ENCODE data around the gene TLE6. TPM values are rescaled to one million over a fixed set of nuclear protein-coding genes. Genes with fewer than 3 reads are reported as not detected.

The TLE6 gene
- total and polyA plus RNA-seq, 2 of the 13 experiments (the other 11 are each of a cell fraction or from before 2014, with no cell fraction given), result 0.24 to 5.5 TPM

DNA sequence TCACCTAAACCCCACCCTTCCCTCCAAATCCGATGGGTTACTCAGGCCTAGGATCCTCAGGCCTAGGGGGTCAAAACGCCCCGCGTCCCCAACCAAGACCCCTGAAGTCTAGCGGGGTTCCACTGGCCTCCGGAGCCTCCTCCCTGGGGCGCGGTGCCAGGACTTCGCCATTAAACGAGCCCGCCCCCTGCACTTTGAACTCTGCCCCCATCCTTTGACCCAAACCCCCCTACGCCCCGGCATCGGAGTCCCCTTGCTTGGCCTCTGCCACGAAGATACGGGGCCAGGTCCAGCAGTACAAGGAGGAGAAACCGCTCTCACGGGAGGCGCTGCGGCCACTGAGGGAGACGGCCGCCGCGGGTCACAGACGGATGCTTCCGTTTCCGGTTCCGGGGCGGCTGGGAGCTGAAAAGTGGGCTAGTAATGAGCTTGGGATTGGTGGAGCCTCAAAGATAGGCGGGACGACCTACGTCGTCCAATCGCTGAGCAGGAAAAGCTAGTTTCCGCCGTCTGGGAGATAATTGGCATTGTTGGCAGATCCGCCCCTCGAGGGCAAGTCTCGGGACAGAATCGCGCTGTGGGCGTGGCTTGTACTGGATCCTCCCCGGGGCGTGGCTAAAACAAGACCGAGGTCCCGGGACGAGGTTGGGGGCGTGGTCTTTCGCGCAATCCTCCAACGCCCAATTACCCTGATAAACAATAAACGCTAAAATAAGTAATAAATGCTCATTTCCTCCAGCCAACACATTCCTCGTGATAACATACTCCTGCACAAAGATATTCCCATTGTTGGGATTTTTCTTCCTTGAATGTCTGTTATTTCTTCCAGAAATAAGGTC, 26.9 kb upstream of the TLE6 start (continued):
- TF ChIP-seq, protein P1, sequence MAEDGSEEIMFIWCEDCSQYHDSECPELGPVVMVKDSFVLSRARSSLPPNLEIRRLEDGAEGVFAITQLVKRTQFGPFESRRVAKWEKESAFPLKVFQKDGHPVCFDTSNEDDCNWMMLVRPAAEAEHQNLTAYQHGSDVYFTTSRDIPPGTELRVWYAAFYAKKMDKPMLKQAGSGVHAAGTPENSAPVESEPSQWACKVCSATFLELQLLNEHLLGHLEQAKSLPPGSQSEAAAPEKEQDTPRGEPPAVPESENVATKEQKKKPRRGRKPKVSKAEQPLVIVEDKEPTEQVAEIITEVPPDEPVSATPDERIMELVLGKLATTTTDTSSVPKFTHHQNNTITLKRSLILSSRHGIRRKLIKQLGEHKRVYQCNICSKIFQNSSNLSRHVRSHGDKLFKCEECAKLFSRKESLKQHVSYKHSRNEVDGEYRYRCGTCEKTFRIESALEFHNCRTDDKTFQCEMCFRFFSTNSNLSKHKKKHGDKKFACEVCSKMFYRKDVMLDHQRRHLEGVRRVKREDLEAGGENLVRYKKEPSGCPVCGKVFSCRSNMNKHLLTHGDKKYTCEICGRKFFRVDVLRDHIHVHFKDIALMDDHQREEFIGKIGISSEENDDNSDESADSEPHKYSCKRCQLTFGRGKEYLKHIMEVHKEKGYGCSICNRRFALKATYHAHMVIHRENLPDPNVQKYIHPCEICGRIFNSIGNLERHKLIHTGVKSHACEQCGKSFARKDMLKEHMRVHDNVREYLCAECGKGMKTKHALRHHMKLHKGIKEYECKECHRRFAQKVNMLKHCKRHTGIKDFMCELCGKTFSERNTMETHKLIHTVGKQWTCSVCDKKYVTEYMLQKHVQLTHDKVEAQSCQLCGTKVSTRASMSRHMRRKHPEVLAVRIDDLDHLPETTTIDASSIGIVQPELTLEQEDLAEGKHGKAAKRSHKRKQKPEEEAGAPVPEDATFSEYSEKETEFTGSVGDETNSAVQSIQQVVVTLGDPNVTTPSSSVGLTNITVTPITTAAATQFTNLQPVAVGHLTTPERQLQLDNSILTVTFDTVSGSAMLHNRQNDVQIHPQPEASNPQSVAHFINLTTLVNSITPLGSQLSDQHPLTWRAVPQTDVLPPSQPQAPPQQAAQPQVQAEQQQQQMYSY (CRISPR knock-in tag; IDR thresholded peaks at IDR 0.05), result no peak
- TF ChIP-seq ZNF331 (CRISPR knock-in tag; IDR thresholded peaks at IDR 0.05), result no peak; the same call in 1 of the 2 replicates
- peak; percentile 10; the same call in 1 of the 2 replicates for TF ChIP-seq ZNF605 (CRISPR knock-in tag; IDR thresholded peaks at IDR 0.05)
- no peak for TF ChIP-seq SAFB2 (CRISPR knock-in tag; IDR thresholded peaks at IDR 0.05; ENCODE audit: borderline replicate concordance, low read depth)
- no peak for TF ChIP-seq NFIB (CRISPR knock-in tag; IDR thresholded peaks at IDR 0.05; ENCODE audit: borderline replicate concordance)
- no peak for TF ChIP-seq HNRNPUL1 (IDR thresholded peaks at IDR 0.05; ENCODE audit: low read depth, low read length)
- TF ChIP-seq FOSL2 (CRISPR knock-in tag; IDR thresholded peaks at IDR 0.05), result no peak; the same call in 1 of the 2 replicates
- no peak for TF ChIP-seq JUND (CRISPR knock-in tag; IDR thresholded peaks at IDR 0.05)
- TF ChIP-seq ZNF772 (CRISPR knock-in tag; IDR thresholded peaks at IDR 0.05), result peak; percentile 77
- TF ChIP-seq, protein P2, sequence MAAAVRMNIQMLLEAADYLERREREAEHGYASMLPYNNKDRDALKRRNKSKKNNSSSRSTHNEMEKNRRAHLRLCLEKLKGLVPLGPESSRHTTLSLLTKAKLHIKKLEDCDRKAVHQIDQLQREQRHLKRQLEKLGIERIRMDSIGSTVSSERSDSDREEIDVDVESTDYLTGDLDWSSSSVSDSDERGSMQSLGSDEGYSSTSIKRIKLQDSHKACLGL (CRISPR knock-in tag; IDR thresholded peaks at IDR 0.05), result no peak; the same call in 1 of the 2 replicates
- TF ChIP-seq, protein P3, sequence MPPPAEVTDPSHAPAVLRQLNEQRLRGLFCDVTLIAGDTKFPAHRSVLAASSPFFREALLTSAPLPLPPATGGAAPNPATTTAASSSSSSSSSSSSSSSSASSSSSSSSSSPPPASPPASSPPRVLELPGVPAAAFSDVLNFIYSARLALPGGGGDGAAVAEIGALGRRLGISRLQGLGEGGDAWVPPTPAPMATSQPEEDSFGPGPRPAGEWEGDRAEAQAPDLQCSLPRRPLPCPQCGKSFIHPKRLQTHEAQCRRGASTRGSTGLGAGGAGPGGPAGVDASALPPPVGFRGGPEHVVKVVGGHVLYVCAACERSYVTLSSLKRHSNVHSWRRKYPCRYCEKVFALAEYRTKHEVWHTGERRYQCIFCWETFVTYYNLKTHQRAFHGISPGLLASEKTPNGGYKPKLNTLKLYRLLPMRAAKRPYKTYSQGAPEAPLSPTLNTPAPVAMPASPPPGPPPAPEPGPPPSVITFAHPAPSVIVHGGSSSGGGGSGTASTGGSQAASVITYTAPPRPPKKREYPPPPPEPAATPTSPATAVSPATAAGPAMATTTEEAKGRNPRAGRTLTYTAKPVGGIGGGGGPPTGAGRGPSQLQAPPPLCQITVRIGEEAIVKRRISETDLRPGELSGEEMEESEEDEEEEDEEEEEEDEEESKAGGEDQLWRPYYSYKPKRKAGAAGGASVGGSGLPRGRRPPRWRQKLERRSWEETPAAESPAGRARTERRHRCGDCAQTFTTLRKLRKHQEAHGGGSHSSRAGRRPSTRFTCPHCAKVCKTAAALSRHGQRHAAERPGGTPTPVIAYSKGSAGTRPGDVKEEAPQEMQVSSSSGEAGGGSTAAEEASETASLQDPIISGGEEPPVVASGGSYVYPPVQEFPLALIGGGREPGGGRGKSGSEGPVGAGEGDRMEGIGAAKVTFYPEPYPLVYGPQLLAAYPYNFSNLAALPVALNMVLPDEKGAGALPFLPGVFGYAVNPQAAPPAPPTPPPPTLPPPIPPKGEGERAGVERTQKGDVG (CRISPR knock-in tag; IDR thresholded peaks at IDR 0.05; ENCODE audit: borderline replicate concordance), result 0 out of 2 replicates have a peak, but pooled peaks have one; percentile 40
- TF ChIP-seq ONECUT2 (CRISPR knock-in tag; IDR thresholded peaks at IDR 0.05), result 0 out of 2 replicates have a peak, but pooled peaks have one; percentile 17
- TF ChIP-seq IRX3 (CRISPR knock-in tag; IDR thresholded peaks at IDR 0.05; ENCODE audit: borderline replicate concordance, low read depth), result no peak
- no peak for TF ChIP-seq DPF2 (CRISPR knock-in tag; IDR thresholded peaks at IDR 0.05; ENCODE audit: borderline replicate concordance, low read depth)
- TF ChIP-seq ZNF788 (CRISPR knock-in tag; IDR thresholded peaks at IDR 0.05; ENCODE audit: borderline replicate concordance), result peak; percentile 79; the same call in 1 of the 2 replicates
- TF ChIP-seq BCL6 (CRISPR knock-in tag; IDR thresholded peaks at IDR 0.05), result peak; percentile 30; the same call in 1 of the 2 replicates
- no peak for TF ChIP-seq TOE1 (CRISPR knock-in tag; IDR thresholded peaks at IDR 0.05)
- no peak for TF ChIP-seq HDAC6 (IDR thresholded peaks at IDR 0.05; ENCODE audit: low read depth, low read length)
- no peak for TF ChIP-seq ZNF83 (CRISPR knock-in tag; IDR thresholded peaks at IDR 0.05; ENCODE audit: borderline replicate concordance)
- TF ChIP-seq HMG20B (CRISPR knock-in tag; conservative IDR thresholded peaks at IDR 0.05), result no peak
- TF ChIP-seq FIP1L1 (IDR thresholded peaks at IDR 0.05; ENCODE audit: borderline replicate concordance, insufficient read depth, low read depth, low read length), result no peak
- no peak for TF ChIP-seq ZNF737 (CRISPR knock-in tag; IDR thresholded peaks at IDR 0.05; ENCODE audit: borderline replicate concordance)

Measured in HepG2 (cell line).